PFSK-1 (cell line): ENCODE measurements around the gene TRIM44.

ENCODE experiments used
- POLR2AphosphoS5 ChIP-seq: IDR thresholded peaks from 2 replicates; pipeline ENCODE4 v1.6.1; 2012; ENCODE audit warnings: low read depth, mild to moderate bottlenecking, control low read depth, low read length, moderate library complexity
- REST ChIP-seq, 2 experiments: IDR thresholded peaks; 2 replicates each; pipeline versions ENCODE4 v1.6.1 to v1.8.0; 2011 to 2012; ENCODE audit warnings: low read depth in 2 of 2, low read length in 2 of 2, control low read depth in 1 of 2, inconsistent platforms in 1 of 2, mild to moderate bottlenecking in 1 of 2, moderate library complexity in 1 of 2; ENCODE audit not compliant: insufficient read depth in 1 of 2
- TAF1 ChIP-seq: IDR thresholded peaks from 2 replicates; pipeline ENCODE4 v1.6.1; 2012; ENCODE audit warnings: low read length, control low read depth, borderline replicate concordance; ENCODE audit not compliant: insufficient read depth

DNA sequence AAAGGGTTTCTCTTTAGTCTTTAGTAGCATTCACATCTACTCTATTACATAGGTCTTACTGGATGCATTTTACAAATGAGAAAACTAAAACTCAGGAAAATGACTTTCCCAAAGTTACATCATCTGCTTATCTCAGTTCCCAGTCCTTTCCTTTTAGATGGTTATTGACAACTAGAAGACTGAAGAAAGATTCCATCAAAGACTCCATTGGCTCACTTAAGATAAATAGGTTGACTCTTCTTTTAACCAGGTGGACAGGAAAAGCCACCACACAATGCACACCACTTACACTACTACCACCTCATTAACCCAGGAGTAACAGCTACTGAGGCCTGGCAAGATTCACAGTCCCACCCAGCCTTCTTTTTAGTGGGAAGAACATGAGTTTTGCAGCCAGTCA lies 123.6 kb downstream of the TRIM44 start:
- no peak for TF ChIP-seq POLR2AphosphoS5
- TF ChIP-seq REST (IDR thresholded peaks at IDR 0.05; ENCODE audit: insufficient read depth in 1 of 2, low read depth in 2 of 2, low read length in 2 of 2) = no peak
- TF ChIP-seq TAF1 = no peak
